PFSK-1 (cell line): Measurements from ENCODE around the gene KAZN.

ENCODE experiments used
- POLR2AphosphoS5 ChIP-seq: IDR thresholded peaks from 2 replicates; pipeline ENCODE4 v1.6.1; 2012; ENCODE audit warnings: low read depth, mild to moderate bottlenecking, control low read depth, low read length, moderate library complexity
- SIN3A ChIP-seq: IDR thresholded peaks from 2 replicates; pipeline ENCODE4 v1.6.1; 2012; ENCODE audit warnings: mild to moderate bottlenecking, low read length, moderate library complexity, borderline replicate concordance; ENCODE audit not compliant: insufficient read depth
- TAF1 ChIP-seq: IDR thresholded peaks from 2 replicates; pipeline ENCODE4 v1.6.1; 2012; ENCODE audit warnings: low read length, control low read depth, borderline replicate concordance; ENCODE audit not compliant: insufficient read depth

DNA sequence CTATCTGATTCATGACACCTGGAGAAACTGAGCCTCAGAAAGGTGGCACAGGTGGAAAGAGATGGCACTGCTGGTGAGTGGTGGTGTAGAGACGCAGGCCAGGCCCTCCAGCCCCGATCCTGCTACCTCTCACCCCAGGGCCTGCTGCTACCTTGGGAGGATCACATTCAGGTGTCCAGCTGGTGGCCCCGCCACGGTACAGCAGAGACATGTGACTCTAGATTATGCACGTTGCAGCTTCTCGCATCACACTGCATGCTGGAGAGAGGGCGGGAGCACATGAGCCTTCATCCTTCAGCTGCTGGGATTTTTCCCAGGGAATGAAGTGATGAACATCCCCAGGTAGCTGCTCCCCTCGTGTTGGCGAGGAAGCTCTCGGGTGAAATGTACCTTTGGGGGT is 32.9 kb downstream of the KAZN start:
- TF ChIP-seq POLR2AphosphoS5 (no peak), TAF1 (no peak), SIN3A (no peak)
